IPS DF 4.7 (cell line): ENCODE results near the gene PODXL2.

Experiments
- DNase-seq: peaks from one replicate; pipeline ENCODE4 v3.0.0-alpha.2; 2013; ENCODE audit warnings: low spot score; ENCODE audit errors: extremely low read depth

Gene PODXL2

GRCh38 chr3:127720985-127721935, 92.3 kb downstream of the PODXL2 start:
- DNase-seq, result no peak

GRCh38 chr3:127722091-127722784, 93.3 kb downstream of the PODXL2 start:
- no peak for DNase-seq
